Measurements from ENCODE around the gene COL18A1.
"Not testable (repeated sequence)": the region's sequence is repeated elsewhere in the genome, so short reads cannot be mapped to it uniquely, and the experiment has no call there.

The COL18A1 gene

DNA sequence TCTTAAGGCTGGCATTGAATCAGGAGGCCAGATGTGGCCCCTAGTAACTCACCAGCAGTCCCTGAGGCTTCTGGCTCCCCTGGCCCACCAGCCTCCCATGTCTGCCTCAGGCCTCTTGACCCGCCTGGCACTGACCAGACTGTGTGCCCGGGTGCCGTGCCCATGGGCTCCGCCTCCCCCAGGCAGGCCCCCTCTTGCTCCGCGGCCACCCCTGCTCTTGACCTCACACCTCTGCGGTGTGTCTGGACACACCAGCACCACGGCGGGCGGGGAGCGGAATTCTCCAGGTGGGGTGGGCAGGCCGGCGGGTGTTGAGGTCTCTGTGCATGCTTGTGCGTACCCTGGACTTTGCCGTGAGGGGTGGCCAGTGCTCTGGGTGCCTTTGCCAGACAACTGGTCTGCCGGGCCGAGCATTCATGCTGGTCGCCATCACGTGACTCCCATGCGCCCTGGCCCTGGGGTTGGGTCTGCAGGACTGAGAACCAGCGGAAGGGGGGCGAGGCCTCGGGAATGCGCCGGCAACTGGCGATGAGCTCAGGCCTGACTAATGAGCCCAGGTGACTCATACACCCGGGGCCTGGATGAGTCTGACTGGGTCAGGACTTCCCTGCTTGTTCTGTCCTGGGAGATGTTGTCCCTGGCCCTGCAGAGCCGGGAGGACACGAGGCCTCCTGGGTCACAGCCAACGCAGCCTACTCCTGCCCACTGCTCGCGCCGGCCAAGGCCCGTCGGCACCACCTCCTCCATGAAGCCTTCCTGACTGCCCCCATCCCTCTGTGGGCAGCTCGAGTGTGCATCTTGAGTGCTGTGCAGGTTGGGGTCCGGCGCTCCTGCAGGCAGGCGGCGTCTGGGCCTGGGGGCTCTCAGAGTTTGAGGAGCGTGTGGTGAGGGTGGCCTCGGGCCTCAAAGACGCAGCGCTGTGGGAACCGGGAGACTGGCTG is 22.6 kb downstream of the COL18A1 start:
- DNase-seq (ENCODE audit: low read depth) = no peak

GRCh38 chr21:45428534-45428933 is 23.6 kb downstream of the COL18A1 start:
- DNase-seq (ENCODE audit: low read depth) = no peak

DNA sequence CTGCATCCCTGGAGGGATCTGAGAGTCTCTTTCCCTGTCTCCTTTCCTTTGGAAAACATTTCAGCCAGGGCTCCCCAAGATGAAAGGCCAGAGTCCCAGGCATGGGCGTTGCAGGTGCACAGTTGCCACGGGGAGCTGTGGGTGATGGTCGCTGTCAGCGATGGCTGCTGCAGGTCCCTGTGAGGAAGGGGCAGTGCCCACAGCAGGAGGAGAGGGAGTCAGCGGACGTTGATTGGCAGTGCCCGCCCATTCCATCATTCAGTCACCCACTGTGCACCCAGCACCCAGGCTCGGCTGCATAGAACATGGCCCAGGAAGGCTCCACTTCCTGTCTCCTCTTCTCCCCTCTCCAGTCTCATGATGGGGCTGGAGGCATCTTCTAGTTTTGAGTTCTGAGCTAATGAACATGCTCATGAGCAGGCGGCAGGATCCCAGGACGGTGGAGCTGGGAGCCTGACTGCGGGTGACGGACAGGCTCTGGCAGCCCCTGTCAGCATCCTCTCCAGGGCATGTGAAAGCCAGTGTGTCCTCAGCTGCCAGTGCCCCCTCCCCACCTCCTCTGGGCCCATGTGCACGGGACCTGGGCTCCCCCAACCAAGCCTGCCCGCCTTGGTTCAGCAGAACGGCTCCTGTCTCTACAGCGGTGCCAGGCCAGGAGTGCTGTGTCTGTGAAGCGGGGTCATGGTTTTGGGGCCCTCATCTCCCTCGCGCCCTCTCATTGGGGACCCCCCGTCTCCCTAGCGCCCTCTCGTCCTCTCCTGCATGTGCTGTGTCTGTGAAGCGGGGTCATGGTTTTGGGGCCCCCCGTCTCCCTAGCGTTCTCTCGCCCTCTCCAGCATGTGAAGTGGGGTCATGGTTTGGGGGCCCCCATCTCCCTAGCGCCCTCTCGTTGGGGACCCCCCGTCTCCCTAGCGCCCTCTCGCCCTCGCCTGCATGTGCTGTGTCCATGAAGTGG is 24.5 kb downstream of the COL18A1 start:
- DNase-seq (ENCODE audit: low read depth) = no peak

DNA sequence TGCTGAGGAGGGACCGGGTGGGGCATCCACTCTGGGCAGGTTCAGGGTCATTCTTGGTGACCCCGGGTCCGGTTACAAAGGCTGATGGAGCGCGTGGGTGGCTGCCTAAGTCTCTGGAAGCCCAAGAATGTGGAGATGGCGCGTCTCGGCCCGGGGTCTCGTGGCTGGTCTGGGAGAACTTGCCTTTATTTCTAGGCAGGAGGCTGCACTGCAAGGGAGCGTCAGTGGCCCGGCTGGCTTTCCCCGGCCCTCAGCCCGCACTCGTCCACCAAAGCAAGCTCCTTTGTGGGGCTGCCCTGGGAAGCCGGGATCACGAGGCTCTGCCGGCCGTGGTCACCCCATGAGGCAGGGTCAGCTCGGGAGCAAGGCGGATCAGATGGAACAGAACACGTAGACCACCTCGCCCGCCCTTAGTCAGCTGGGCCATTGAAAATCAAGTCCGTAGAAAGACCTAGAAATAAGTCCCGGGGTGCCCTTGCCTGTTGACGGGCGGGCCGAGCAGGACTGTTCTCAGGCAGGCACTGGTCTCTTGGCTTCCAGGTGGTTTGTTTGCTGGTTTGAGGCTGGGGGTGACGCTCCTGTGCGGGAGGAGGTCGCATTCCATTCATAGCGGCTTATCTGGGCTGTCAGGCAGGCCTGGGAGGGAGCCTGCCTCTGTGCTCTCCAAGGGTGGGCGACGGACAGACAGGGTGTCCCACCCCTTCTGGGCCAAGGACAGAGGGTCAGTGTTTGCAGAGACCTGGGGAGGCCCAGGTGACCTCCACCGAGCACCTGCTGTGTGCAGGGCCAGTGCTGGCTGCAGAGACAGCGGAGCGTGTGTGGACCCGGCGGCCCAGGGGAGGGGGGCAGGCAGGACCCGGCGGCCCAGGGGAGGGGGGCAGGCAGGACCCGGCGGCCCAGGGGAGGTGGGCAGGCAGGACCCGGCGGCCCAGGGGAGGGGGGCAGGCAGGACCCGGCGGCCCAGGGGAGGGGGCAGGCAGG is 25.8 kb downstream of the COL18A1 start:
- DNase-seq (ENCODE audit: low read depth) = no peak

DNA sequence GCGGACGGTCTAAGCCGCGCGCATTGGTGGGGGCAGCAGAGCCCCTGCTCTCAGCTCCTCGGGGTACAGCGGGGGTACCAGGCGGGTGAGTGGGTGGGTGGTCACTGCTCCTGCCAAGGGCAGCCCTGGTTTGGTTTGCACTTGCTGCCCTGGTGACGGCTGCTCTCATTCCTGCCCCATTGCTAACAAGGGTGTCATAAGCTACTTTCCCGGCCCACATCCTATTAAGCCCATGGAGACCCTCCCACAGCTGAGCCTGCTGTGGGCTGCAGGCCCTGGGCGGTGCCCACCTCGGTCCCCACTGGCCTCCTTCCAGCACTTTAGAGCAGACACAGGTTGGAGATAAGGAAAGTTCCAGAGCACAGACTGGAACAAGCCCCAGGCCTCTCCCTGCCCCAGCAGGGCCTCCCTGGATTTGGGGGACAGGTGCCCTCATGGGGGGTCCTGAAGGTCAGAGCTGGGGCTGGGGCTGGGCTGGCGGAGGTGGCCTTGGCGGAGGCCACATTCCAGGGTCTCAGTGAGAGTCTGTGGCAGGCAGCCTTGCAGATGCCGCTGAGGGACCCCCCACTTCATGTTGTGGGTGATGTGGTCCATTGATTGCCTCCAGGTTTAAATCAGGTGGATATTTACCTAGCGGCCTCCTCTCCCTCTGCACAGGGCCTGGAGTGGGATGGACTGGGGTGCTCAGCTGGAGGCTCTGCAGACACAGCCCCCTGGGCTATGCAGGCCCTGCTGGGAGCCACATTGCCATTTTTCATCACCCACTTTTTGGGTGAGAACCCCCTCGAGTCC is 27.0 kb downstream of the COL18A1 start:
- no peak for DNase-seq (ENCODE audit: low read depth)

GRCh38 chr21:45432575-45433255 is 27.8 kb downstream of the COL18A1 start:
- no peak for DNase-seq (ENCODE audit: low read depth)

DNA sequence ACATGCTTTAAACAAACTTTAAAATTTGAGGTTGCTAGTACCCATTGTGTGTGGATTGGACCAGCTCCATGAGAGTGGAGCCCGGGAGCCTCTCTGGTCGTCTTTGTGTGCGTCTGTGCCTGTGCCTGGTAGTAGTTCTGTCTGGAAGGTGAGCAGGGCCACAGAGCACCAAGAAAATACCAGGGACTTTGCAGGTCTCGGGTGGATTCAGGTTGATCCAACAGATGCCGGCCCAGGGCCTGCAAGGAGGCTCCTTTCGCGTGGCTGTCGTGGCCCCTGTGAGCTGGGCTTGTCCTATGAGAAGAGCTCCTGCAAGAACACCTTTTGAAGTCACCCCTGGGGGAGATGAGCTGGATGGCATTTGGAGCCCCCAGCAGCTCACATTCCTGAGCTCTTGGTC is 28.3 kb downstream of the COL18A1 start:
- no peak for DNase-seq (ENCODE audit: low read depth)

DNA sequence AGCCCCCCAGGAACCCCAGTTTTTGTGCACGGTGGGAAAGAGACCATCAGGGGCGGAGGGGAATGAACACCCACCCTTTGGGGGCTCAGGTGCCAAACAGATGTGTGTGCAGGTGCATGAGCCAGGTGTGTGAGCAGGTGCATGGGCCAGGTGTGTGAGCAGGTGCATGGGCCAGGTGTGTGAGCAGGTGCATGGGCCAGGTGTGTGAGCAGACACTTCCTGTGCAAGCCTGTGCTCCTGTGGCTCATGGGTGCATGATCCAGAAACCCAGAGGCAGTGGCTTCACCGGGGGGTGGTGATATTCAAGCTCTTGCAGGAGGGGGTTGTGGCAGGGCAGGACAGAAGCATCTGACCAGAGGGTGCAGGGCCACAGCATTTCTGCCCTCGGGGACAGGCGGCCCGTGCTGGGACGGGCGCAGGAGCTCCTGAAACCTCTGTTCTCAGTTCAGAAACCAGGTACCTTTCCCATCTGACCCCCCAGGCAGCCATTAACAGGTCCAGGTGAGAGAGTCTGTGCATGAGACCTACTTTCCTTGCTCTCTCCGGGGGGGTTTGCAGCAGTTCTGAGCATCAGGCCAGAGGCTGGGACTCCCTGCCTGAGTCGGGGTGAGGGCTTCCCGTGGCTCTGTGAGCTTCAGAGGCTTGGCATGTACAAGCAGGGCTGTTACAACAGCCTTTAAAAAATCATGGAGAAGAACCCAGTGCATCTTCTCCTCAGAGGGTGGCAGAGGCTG is 29.1 kb downstream of the COL18A1 start:
- no peak for DNase-seq (ENCODE audit: low read depth)

DNA sequence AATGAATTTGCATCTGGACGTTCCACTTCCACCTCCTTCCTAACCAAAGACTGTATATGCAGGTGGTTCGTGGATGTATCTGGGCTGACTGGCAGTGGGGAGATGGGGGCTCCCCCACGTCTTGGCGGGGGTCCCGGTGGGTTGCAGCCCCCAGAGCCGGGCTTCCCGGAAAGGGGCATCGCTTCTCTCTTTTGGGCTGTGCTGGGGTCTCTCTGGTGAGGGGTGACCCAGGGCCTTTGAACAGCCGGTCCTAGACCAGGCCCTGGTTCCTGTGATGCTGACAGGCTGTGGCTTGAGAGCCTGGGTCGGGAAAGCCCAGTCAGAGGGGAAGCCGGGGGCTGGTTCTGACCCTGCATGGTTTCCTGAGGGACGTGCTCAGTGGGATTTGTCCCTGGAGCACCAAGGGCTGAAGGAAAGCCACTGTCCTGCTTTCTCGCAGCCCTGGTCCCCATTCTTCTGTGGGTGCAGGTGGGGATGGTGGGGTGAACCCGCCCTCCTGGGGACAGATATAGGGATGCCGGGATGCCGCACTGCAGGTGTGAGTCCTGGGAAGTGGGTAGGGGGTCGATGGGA is 29.8 kb downstream of the COL18A1 start:
- no peak for DNase-seq (ENCODE audit: low read depth)

- DNase-seq (ENCODE audit: low read depth) = no peak
Measured at GRCh38 chr21:45435405-45435981, 30.5 kb downstream of the COL18A1 start.

DNA sequence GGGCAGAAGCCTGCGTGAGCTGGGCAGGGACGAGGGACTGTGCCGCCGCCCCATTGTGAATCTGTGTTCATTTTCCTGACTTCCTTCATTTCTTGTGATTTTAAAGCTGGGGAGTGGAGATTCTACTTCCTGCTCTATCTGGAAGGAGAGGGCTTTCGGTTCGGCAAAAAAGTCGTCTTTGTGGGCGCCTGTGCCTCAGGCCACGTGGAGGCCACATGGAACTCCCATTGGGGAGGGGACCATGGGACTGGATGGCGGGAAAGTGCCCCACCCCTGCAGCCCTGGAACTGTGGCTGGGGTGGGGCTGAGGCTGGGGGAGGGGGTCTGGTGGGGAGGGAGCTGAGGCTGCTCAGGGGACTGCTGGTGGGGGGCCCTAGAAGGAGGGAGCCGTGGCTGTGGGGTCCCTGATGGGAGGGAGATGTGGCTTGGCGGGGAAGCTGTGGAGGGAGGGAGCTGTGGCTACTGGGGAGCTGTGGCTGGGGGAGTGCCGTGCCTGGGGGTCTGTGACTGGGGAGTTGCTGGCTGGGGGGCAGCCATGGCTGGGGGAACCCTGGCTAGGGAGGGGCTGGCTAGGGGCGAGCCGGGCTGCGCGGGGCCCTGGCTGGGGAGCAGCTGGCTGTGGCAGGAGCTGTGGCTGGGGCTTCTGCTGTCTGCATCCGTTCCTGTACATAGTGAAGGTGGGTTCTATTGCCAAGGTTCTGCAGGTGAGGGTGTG is 31.5 kb downstream of the COL18A1 start:
- no peak for DNase-seq (ENCODE audit: low read depth)

DNA sequence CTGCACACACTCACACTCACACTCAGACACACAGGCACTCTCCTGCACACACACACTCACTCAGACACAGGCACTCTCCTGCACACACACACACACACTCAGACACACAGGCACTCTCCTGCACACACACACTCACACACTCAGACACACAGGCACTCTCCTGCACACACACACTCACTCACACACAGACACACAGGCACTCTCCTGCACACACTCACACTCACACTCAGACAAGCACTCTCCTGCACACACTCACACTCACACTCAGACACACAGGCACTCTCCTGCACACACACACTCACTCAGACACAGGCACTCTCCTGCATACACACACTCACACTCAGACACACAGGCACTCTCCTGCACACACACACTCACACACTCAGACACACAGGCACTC is 32.9 kb downstream of the COL18A1 start:
- not testable (repeated sequence) for DNase-seq (ENCODE audit: low read depth)

- DNase-seq (ENCODE audit: low read depth) = no peak
Measured at GRCh38 chr21:45438391-45439145, 33.6 kb downstream of the COL18A1 start.

DNA sequence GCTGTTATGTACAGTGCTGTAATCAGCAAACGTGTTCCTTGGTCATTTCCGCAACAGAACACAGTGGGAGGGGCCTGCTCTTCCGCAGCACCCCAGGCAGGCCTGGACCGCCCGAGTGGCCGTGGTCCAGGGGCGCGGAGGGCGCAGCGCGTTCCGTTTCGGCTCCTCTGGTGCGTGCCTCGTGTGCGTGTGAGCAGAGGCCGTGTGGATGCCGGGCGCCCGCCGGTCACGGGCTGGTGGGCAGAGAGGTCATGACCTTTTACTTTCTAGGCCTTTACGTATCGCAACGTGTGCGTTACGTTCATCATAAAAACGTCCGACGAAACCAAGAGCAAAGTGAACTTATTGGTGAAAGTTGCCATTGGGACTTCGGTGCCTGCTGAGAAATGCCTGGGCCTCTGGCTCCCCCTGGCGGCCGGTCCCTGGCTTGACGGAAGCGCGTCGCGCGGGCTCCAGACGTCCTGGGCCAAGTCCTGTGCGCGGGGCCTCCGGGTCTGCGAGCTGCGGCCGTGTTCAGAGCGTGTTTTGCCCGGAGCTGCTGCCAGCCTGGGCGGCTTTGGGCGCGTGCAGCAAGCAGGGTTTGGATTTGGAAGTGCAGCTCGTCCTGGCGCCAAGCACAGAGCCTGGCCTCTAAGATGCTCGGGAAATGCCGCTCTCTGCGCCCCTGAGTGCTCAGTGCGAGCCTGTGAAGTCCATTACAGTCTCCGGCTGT is 34.4 kb downstream of the COL18A1 start:
- peak; percentile 86 for DNase-seq (ENCODE audit: low read depth)

DNA sequence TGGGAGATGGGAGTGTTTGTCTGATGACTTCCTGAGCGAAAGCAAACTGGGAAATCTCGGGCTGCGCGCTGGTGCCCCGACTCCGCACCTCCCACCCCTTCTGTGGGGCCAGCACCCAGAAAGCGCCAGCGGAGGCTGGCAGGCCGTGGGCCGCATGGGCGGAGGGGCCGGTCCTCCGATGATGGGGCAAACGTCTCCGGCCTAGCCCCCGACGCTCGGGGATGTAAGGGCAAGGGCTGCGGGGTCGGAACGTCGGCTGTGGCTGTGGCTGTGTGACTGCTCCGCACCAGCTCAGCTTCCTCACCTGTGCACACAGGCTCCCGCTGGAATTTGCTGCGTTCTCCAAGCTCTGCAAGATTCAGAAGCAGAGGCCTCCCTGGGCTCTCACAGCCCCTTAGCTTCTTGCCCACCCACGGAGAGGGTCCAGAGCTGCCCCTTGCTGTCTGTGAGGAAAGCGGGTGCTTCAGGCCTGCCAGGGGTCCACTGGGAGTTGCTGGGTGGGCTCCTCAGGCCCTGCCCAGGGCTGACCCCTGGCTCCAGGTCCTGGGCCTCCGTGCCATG is 35.0 kb downstream of the COL18A1 start:
- no peak for DNase-seq (ENCODE audit: low read depth)

DNA sequence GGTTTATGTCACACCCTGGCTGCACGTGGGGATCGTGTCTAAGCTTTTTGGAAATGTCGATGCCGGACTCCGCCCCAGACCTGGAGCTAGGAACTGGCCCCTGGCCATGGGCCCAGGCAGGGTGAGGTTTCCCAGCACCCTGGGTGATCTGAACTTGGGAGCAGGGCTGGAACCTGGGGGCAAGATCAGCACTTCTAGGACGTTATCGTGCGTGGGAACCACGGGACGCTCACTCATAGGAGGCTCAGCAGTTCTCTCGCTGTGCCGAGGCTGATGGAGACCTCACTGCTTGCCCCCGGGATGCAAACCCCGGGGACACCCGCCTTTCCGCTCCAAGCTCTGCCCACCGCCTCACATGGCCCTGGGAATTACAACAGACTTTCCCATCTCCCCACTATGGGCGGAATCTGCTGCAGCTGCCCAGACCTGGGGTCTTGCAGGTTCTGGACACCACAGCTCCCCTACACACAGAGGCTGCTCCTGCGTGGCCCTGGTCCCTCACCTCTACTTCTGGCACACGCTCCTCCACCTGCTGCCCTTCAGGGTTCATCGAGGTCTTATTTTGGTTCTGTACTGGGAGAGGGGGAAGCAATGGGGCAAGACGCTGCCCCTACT is 35.9 kb downstream of the COL18A1 start:
- no peak for DNase-seq (ENCODE audit: low read depth)
